Kidney epithelial cell (primary cell): ENCODE measurements around the gene FCRL6. TPM values are rescaled to one million over a fixed set of nuclear protein-coding genes. Genes with fewer than 3 reads are reported as not detected.

Experiments used
- DNase-seq: peaks from one replicate; pipeline ENCODE4 v3.0.0-alpha.2; 2010; ENCODE audit warnings: low read depth
- H3K27me3 ChIP-seq: 2 replicates; pipeline ENCODE4 v1.6.0; 2011; ENCODE audit warnings: low read length; ENCODE audit not compliant: control insufficient read depth, insufficient read depth
- H3K36me3 ChIP-seq: 2 replicates; pipeline ENCODE4 v1.5.1; 2011; ENCODE audit warnings: low read length; ENCODE audit not compliant: control insufficient read depth, insufficient read depth
- H3K4me3 ChIP-seq: 2 replicates; pipeline ENCODE4 v1.5.1; 2011; ENCODE audit warnings: low read depth, mild to moderate bottlenecking, control low read depth, low read length
- total RNA-seq: library from RNA; depleted of rRNA; stranded (reverse); fragments of >200 nt; gene quantifications from 2 replicates; pipeline ENCODE4 v1.2.3, GENCODE V29; 2015
- TF ChIP-seq, protein P1 (sequence below): IDR thresholded peaks from 2 replicates; pipeline ENCODE4 v1.5.1; 2011; ENCODE audit warnings: mild to moderate bottlenecking, moderate library complexity, low read length, control low read depth, inconsistent platforms; ENCODE audit not compliant: insufficient read depth, poor library complexity, severe bottlenecking

The FCRL6 gene
- total RNA-seq, 1 donor from 2014 or later: not detected

DNA sequence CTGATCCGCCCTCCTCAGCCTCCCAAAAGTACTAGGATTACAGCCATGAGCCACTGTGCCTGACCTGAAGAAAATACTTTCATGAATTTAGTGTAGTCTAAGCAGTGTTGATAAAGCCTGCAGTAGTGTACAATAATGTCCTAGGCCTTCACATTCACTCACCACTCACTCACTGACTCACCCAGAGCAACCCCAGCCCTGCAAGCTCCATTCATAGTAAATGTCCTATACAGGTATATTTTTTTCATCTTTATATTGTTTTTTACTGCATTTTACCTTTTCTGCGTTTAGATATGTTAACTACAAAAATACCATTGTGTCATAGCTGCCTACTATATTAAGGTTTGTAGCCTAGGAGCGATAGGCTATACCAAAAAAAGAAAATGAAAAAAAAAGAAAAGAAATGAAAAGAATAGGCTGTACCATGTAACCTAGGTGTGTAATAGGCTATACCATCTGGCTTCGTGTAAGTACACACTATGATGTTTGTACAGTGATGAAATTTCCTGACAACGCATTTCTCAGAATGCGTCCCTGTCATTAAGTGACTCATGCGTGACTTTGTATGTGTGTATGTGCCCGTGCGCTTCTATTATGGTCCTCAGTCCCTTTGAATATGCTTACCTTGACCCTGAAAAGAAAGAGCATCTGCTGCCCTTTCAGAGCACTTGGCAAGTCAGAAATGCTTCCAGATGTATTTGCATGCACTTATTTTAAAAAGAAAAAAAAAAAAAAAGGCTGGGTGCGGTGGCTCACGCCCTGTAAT lies 15.3 kb downstream of the FCRL6 start:
- TF ChIP-seq, protein P1, sequence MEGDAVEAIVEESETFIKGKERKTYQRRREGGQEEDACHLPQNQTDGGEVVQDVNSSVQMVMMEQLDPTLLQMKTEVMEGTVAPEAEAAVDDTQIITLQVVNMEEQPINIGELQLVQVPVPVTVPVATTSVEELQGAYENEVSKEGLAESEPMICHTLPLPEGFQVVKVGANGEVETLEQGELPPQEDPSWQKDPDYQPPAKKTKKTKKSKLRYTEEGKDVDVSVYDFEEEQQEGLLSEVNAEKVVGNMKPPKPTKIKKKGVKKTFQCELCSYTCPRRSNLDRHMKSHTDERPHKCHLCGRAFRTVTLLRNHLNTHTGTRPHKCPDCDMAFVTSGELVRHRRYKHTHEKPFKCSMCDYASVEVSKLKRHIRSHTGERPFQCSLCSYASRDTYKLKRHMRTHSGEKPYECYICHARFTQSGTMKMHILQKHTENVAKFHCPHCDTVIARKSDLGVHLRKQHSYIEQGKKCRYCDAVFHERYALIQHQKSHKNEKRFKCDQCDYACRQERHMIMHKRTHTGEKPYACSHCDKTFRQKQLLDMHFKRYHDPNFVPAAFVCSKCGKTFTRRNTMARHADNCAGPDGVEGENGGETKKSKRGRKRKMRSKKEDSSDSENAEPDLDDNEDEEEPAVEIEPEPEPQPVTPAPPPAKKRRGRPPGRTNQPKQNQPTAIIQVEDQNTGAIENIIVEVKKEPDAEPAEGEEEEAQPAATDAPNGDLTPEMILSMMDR: no peak
- no peak for DNase-seq
- Histone ChIP-seq H3K4me3 (no peak overlapping the region), H3K27me3 (peaks cover 6% of the 10 kb centered on the region), H3K36me3 (no peaks in the 10 kb centered on the region)

DNA sequence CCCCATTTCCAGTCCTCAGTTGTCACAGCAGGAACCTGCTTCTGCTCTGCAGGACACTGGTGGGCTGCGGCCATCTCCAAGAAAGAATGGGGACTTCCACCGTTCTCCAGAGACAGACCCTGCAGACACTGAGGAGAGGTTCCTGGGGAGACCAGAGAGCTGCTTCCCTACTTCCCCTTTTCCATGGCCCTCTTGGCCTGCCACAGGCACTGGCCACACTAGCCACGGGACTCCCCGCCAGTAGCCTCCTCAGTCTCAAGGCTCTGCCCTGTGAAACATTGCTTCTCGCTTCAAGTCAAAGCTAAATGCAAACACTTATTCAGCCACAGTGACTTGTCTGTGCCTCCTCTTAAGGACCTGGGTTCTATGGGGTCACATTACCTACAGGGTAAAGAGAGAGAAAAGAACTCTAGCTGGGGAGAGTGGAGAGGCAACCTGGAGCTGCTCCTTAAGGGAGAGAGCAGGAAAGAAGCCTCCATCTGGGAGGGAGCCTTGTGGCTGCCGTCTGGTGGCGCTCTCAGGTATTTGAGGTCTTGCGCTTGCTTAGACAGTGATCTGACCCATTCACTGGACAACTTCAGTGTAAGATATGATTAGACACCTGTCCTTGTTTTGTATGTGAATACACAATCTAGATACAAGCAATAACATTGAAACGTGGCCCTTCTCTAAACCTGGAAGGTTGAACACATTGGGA lies 19.2 kb downstream of the FCRL6 start:
- Histone ChIP-seq H3K4me3 (no peak overlapping the region), H3K27me3 (peaks cover 18% of the 10 kb centered on the region), H3K36me3 (no peaks in the 10 kb centered on the region)
- TF ChIP-seq, protein P1: no peak
- no peak for DNase-seq

DNA sequence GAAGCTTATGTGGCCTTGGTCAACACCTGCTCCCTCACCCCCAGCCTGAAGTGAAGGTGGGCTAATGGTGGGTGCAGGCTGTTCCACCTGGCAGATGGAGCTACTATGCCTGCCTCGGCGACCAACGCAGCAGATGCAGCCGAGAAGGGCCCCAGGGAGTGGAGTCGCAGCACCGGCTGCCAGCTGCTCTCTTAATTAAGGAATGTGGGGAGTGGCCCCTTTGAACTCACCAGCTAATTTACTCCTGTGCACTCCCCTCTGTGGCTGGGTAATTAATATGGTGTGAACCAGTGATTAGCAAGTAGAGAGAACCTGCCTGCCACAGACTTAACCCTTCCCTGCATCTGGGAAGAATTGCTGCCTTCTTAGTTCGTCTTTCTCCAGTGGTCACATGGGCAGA lies 21.2 kb downstream of the FCRL6 start:
- no peak for DNase-seq
- TF ChIP-seq, protein P1: no peak

DNA sequence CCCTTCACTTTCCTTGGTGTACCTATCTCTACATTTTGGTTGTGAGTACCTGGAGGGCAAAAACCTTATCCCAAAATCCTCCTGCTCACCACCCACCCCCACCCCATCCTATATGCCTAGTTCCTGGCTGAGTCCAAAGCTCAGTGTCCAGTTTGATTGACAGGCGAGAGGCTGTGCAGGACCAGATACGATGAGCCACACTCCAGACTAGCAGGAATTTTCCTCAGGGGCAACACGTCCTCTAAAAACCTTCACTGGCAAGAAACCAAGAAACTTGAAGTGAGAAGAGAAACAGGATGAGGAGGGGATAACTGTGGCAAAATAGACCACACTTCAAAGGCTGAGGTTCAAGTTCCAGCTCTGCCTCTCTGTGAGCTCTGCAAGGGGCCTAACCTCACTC lies 23.4 kb downstream of the FCRL6 start:
- Histone ChIP-seq H3K27me3 (peaks cover 18% of the 10 kb centered on the region), H3K36me3 (no peaks in the 10 kb centered on the region), H3K4me3 (no peak overlapping the region)
- TF ChIP-seq, protein P1: no peak
- no peak for DNase-seq

More for the DNA sequence above, 21.2 kb downstream of the FCRL6 start:
- peaks cover 18% of the 10 kb centered on the region for H3K27me3 ChIP-seq
- no peak overlapping the region for H3K4me3 ChIP-seq
- no peaks in the 10 kb centered on the region for H3K36me3 ChIP-seq

DNA sequence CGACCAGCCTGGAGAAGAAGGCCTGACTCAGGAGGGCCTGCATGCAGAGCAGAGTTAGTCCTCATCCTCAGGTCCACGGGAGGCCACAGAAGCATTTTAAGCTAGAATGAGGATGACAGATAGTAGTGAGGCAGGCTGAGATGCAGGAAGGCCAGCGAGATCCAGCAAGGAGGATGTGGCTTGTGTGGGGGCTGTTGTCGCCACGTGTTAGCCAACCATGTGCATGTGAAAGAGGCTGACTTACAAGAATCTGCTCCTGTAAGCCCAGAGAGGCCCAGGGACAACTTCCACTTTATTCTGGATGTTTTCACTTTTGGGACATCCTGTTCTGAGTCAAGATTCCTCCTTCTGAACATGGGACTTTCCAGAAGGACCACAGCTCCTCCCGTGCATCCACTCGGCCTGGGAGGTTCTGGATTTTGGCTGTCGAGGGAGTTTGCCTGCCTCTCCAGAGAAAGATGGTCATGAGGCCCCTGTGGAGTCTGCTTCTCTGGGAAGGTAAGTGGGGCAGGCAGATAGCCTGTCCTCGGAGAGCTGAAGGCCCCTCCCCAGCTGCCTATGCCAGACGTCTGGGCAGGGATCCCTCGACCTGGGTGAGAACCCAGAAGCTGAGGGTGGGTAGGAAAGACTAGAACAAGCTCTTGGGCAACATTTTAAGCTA lies 24.4 kb downstream of the FCRL6 start, which contains the start of gene SLAMF8:
SLAMF8 (plus strand) TSS at position 433 of the 661 bp plus-strand sequence; CDS start at position 459, 26 bp downstream.
- Histone ChIP-seq H3K4me3 (no peak within 1 kb of the TSS), H3K36me3 (no peaks in the 10 kb centered on the region), H3K27me3 (peaks cover 16% of the 10 kb centered on the region)
- TF ChIP-seq, protein P1: no peak
- DNase-seq: no peak
